HTR-8/SVneo (cell line): ENCODE measurements around the gene NDRG4.

Experiments
- DNase-seq: peaks from one replicate; pipeline ENCODE4 v3.0.0; 2011; ENCODE audit warnings: low spot score, mixed read lengths; ENCODE audit not compliant: insufficient read length
- FAIRE-seq: peaks from 2 replicates; lab custom pipeline; 2011; peaks lifted over from hg19 to GRCh38; lab: Jason Lieb, UNC

NDRG4 gene

GRCh38 chr16:58507963-58508670 lies 8.2 kb downstream of the NDRG4 start:
- DNase-seq: no peak
- no peak for FAIRE-seq

- no peak for FAIRE-seq
These were observed 8.8 kb downstream of the NDRG4 start for GRCh38 chr16:58508671-58509251.

GRCh38 chr16:58509256-58510096 lies 9.5 kb downstream of the NDRG4 start:
- FAIRE-seq (no peak), DNase-seq (no peak)

More at GRCh38 chr16:58508671-58509251, 8.8 kb downstream of the NDRG4 start:
- DNase-seq: no peak

DNA sequence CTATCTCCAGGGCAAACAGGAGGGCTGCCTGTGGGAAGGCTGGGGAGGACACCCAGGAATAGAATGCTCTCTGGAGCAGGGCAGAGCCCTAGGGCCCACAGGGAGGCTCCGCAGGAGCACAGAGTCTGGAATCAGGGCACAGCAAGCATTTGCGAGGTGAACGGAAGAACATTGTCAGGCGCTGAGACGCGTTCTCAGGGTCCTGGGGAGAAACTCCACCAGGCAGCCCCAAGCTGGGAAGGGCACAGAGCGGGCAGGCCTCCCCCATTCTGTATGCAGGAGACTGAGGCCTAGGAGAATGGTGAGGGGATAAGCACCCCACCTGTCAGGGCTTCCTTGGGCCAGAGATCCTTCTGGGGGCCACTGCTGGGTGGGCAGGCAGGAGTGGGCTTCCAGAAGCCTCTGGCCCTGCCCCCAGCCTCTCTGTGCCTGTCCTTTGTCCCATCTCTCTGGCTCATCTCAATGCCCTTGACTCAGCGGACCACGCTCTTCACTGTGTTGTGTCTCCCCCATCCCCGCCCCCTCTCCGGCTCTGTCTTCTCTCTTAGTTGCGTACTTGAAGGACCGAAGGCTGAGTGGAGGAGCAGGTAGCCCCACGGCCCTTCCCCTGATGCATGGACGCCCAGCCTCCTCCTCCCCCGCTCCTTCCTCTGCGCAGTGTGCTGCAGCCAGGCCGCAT lies 10.3 kb downstream of the NDRG4 start:
- DNase-seq (no peak), FAIRE-seq (no peak)

- DNase-seq (no peak), FAIRE-seq (no peak)
These were observed 11.1 kb downstream of the NDRG4 start for GRCh38 chr16:58510776-58511628.

DNA sequence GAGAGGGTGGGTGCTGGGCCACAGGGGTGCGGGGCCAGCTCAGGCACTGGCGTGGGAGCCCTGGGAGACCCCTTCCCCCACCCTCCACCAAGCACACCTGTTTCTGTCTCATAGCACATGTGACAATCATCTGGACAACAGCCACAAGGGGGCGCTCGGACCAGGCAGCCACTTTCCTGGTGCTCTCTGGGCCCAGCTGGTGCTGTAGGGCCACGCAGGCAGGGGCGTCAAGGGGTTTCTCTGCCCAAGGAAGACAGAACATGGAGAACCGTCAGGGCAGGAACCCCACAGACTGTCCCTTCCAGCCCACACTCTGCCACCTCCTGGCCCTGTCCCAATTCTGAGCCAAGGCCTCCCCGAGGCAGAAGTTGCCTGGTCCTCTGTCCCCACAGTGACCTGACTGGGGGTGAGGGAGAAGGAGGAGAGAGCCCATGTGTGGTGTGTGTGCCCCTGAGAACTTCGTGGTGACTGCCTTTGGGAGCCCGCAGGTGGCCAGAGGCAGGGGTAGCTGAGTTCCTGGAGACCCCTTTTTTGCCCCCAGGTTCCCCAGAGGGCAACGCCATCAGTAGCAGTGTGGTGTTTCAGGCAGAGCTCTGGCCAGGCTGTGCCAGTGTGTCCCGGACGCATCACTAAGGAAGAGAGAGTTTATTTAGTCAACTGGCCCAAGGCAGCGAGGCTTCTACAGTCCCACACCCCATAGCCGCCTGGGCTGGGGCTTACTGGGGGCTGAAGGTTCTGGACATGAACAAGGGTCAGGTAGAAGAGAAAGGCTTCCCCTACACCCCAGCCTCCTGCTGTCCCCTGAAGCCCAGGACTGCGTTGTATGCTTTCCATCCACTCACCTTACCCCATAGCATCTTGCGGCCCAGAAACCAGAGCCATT lies 12.2 kb downstream of the NDRG4 start:
- peak; percentile 74 for FAIRE-seq

DNA sequence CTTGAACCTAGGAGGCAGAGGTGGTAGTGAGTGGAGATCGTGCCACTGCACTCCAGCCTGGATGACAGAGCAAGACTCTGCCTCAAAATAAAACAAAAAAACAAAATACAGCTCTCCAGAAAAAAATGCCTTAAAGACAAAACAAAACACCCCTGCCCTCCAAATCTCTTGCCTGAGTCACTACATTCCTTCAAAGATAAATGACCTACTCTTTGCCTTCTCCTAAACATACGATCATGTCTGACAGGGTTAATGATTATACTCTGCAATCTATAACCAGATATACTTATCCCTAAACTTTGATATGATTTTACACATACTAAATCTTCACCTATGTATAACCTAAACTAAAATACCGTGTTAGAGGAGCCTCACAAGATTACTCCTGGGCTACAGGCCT lies 13.9 kb downstream of the NDRG4 start:
- FAIRE-seq (no peak), DNase-seq (no peak)

More for the DNA sequence above, 12.2 kb downstream of the NDRG4 start:
- DNase-seq: peak; percentile 53

- DNase-seq (peak; percentile 53), FAIRE-seq (peak; percentile 78)
These were observed 15.4 kb downstream of the NDRG4 start, which contains the start of gene SETD6 for GRCh38 chr16:58515125-58515870. Gene SETD6, plus strand, starts transcription at chr16:58515517. Its CDS starts 21 bp downstream, at chr16:58515538.

DNA sequence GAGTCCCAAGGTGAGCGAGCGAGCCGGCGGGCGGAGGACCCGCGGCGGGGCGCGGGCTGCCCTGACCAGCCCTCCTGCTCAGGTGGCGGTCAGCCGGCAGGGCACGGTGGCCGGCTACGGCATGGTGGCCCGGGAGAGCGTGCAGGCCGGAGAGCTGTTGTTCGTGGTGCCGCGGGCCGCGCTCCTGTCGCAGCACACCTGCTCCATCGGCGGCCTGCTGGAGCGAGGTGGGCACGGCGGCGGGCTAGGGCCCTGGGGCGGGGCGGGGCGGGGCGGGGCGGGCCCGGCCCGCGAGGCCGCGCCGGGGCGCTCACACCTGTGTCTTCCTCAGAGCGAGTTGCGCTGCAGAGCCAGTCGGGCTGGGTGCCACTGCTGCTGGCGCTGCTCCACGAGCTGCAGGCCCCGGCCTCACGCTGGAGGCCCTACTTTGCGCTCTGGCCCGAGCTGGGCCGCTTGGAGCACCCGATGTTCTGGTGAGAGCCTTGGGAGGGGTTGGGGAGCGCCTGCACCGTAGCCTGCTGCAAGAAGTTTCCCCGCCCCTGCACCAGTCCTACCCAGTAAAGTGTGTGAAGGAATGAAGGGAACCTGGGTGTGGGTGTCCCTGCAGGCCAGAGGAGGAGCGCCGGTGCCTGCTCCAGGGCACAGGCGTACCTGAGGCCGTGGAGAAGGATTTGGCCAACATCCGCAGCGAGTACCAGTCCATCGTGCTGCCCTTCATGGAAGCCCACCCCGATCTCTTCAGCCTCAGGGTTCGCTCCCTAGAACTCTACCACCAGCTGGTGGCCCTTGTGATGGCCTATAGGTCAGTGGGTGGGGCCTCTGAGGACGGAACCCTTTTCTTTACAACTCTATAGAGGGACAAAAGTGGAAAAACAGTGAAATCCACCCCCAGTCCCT lies 16.2 kb downstream of the NDRG4 start:
- DNase-seq (no peak), FAIRE-seq (no peak)

- no peak for FAIRE-seq
- DNase-seq: no peak
These were observed 16.8 kb downstream of the NDRG4 start for GRCh38 chr16:58516768-58517107.

DNA sequence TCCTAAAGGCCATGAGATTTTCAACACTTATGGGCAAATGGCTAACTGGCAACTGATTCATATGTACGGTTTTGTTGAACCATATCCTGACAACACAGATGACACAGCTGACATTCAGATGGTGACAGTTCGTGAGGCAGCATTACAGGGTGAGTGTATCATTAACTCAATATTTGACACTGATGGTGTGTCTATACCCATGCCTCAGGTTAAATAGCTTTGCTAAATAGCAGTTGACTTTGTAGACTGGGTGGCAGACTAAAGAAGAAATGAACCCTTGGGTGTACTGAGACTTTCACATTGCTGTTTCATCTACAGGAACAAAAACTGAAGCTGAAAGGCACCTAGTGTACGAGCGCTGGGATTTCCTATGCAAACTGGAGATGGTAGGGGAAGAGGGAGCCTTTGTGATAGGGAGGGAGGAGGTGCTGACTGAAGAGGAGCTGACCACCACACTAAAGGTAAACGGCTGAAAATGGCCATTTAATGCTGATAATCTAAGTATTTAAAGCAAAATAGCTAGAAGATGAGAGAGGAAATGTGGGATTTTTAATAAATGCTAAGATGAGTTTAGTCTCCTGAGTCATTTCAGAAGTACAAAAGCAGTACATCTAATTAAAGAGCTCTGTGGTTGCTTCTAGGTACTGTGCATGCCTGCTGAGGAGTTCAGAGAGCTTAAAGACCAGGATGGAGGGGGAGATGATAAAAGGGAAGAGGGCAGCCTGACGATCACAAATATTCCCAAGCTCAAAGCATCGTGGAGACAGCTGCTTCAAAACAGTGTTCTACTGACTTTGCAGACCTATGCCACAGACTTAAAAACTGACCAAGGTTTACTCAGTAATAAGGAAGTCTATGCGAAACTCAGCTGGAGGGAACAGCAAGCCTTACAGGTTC lies 18.4 kb downstream of the NDRG4 start:
- DNase-seq (no peak), FAIRE-seq (peak; percentile 82)

- peak; percentile 23 for FAIRE-seq
These were observed 19.0 kb downstream of the NDRG4 start for GRCh38 chr16:58518980-58519368.

GRCh38 chr16:58519707-58520106 lies 19.8 kb downstream of the NDRG4 start:
- FAIRE-seq (no peak), DNase-seq (no peak)

More at GRCh38 chr16:58518980-58519368, 19.0 kb downstream of the NDRG4 start:
- DNase-seq: no peak

DNA sequence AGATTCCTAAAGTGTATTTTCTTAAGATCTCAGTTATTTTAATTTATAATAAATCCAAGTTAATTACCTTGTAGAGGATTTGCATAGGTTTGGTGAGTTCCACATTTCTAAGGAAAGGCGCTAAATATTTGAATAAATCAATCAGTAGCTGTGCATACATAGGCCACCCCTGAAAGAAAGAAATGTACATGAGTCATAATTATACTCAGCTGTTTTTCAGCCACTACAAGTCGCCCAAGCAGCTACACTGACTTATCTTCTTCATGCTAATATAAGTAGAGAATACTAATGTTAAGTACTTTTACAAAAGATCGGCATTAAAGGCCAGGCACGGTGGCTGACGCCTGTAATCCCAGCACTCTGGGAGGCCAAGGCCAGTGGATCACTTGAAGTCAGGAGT lies 30.2 kb downstream of the NDRG4 start:
- no peak for DNase-seq
- FAIRE-seq: no peak

- DNase-seq (no peak), FAIRE-seq (no peak)
These were observed 32.5 kb downstream of the NDRG4 start for GRCh38 chr16:58532414-58532813.
